SIG-M5 treated with dmso at 0.1 percent for 504 hours (cell line): ENCODE results near the gene IFT122.
"Not testable (repeated sequence)": the region's sequence is repeated elsewhere in the genome, so short reads cannot be mapped to it uniquely, and the experiment has no call there.

Experiments used
- DNase-seq: peaks from one replicate; lab custom pipeline; 2025; ENCODE audit not compliant: unreplicated experiment; lab: John Stamatoyannopoulos, UW

IFT122 gene

GRCh38 chr3:129515821-129516432 lies 75.9 kb downstream of the IFT122 start:
- DNase-seq: not testable (repeated sequence)

- DNase-seq: no peak
Observed at GRCh38 chr3:129517516-129517915, 77.5 kb downstream of the IFT122 start.

GRCh38 chr3:129518038-129518561 lies 78.1 kb downstream of the IFT122 start:
- no peak for DNase-seq

- no peak for DNase-seq
Observed at GRCh38 chr3:129518581-129518980, 78.6 kb downstream of the IFT122 start.

- DNase-seq: no peak
Observed at GRCh38 chr3:129519449-129519848, 79.4 kb downstream of the IFT122 start.

- DNase-seq: no peak
Observed at GRCh38 chr3:129519896-129520715, 80.1 kb downstream of the IFT122 start.

- DNase-seq: no peak
Observed at GRCh38 chr3:129520960-129521359, 80.9 kb downstream of the IFT122 start.

- DNase-seq: no peak
Observed at GRCh38 chr3:129521611-129522010, 81.6 kb downstream of the IFT122 start.

- DNase-seq: no peak
Observed at GRCh38 chr3:129522953-129523352, 82.9 kb downstream of the IFT122 start.

- DNase-seq: no peak
Observed at GRCh38 chr3:129524081-129524480, 84.1 kb downstream of the IFT122 start.

GRCh38 chr3:129525341-129525968 lies 85.4 kb downstream of the IFT122 start:
- no peak for DNase-seq

GRCh38 chr3:129526121-129526900 lies 86.3 kb downstream of the IFT122 start:
- DNase-seq: peak; percentile 96

- DNase-seq: no peak
Observed at GRCh38 chr3:129527262-129527661, 87.2 kb downstream of the IFT122 start.

GRCh38 chr3:129528589-129529100 lies 88.6 kb downstream of the IFT122 start, which contains the start of gene RHO:
RHO (plus strand) TSS chr3:129528639; CDS start chr3:129528734, 95 bp downstream.
- no peak for DNase-seq

- DNase-seq: no peak
Observed at GRCh38 chr3:129529436-129530210, 89.6 kb downstream of the IFT122 start.

GRCh38 chr3:129530251-129530791 lies 90.3 kb downstream of the IFT122 start:
- no peak for DNase-seq

- no peak for DNase-seq
Observed at GRCh38 chr3:129530821-129531220, 90.8 kb downstream of the IFT122 start.

- no peak for DNase-seq
Observed at GRCh38 chr3:129531699-129532098, 91.7 kb downstream of the IFT122 start.

GRCh38 chr3:129532261-129532660 lies 92.2 kb downstream of the IFT122 start:
- no peak for DNase-seq

GRCh38 chr3:129533406-129533805 lies 93.4 kb downstream of the IFT122 start:
- DNase-seq: no peak
